DMS153 (cell line): ENCODE measurements around the gene REEP1.

ENCODE experiments used
- DNase-seq: peaks from one replicate; lab custom pipeline; 2025; lab: John Stamatoyannopoulos, UW

REEP1 gene

DNA sequence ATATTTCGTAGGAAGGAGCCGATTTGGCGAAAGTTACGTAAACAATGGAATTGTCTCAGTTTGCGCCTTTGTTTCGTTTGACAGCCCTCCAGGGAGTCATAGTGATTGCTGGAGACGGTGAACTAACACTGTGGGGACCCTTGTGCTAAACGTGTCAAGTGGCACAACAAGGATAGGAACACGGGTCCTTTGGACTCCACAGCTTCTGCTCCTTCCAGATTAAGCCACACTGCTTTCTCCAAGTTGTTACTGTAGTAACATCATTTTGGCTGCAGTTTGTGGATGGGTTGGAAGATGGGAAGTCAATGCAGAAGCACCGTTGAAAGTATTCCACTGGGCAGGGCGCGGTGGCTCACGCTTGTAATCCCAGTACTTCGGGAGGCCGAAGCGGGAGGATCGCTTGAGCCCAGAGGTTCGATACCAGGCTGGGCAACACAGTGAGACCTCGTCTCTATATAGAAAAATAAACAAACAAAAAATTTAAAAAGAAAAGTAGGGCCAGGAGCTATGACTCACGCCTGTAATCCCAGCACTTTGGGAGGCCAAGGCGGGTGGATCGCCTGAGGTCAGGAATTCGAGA, 141.5 kb downstream of the REEP1 start:
- DNase-seq, result no peak

- DNase-seq, result peak; percentile 97
Measured at GRCh38 chr2:86195055-86195807, 142.2 kb downstream of the REEP1 start, which contains the start of gene IMMT. TSS of gene IMMT (minus strand) at chr2:86195462. CDS start at chr2:86195382, 80 bp downstream.

DNA sequence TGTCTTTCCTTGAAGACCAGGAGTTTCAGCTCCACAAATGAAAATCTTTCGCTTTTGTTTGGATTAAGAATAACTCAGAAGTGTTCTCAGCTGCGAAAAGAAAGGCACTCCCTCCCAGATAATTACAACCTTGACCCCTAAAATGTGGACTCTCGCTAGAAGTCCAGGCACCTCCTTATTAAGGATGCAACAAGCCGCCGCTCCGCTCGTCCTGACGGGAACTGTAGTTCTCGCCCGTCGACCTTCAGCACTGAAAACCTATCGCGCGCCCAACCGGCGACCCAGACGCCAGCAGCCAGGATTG, 142.7 kb downstream of the REEP1 start:
- no peak for DNase-seq

GRCh38 chr2:86193901-86194567, 143.4 kb downstream of the REEP1 start:
- no peak for DNase-seq

- no peak for DNase-seq
Measured at GRCh38 chr2:86189782-86190416, 147.5 kb downstream of the REEP1 start.

DNA sequence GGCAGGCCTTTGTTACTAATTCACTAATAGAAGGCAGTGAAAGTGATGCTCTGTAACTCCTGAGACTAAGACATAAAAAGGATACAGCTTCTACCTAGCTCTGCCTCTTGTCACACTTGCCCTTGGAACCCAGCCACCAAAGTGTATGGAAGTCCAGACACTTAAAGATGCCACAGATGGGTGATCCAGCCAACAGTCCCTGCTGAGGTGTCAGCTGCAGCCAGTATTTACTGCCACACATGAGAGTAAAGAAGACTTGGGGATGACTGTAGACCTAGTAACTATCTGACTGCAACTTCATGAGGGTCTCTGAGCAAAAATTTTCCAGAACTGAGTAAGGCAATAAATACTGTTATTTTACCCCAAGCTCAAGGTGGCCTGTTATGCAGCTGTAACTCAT, 151.0 kb downstream of the REEP1 start:
- no peak for DNase-seq

DNA sequence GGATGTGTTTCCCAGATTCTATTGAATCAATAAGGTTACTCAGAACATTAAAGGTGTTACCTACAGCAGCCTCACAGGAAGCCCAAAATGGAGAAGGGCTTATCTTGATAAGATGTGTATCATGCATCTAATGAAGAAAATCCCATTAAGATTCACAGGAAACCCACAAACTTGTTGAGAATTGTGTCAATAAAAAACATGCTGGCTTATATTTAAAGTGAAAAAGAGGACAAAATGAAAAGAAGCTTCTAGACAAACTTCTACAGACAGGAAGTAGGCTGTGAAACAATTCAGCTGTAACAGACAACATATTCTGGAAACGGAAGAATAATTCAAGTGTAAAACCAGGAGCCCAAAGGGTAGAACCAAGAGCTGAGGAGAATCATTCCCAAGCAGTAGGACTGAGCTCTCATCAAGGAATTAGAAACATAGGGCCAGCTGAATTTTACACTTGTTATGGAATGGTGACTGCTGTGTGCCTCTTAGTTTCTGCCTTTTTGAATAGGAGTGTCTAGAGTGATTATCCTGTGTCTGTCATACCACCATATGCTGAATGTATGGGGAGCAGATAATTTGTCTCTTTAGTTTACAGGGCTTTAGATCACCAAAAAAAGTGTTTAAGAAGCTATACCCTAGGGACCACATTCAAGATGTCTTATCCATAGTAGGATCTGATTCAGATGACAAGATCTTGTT, 151.8 kb downstream of the REEP1 start:
- DNase-seq, result no peak

DNA sequence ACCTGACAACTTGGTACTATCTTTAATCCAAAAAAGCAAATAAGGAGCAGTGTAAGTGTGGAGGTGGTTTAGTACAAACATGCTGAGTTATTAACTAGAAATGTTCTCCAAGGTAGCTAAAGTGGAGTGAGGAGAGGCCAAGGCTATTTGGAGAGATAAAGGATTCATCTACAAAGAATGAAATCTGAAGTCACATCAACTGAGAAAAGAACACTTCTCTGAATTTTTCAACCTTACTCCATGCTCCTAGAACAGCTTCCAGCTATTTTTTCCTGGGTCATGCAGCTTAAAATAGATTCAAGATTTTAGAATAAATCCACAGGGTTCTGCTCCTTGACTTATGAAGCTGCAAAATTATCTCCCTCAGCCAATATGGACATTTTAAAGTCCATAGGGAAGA, 160.8 kb downstream of the REEP1 start:
- DNase-seq, result no peak

DNA sequence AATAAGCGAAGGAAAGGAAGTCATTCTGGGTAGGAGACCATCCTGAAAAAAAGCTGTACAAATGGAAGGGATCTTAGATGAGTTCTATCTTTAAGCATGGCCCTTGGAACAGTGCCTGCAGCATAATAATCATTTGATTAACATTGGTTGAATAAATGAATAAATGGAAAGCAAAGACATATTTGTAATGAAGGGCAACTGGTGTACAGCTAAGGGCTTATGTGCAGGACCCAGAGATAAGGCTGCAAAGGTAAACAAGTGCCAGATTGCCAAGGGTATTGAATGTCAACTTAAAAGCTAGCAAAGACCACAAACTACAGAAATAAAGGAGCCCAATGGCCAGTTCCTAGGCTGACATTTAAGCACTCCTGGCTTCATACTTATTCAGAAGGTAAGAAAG, 161.6 kb downstream of the REEP1 start:
- DNase-seq, result no peak

DNA sequence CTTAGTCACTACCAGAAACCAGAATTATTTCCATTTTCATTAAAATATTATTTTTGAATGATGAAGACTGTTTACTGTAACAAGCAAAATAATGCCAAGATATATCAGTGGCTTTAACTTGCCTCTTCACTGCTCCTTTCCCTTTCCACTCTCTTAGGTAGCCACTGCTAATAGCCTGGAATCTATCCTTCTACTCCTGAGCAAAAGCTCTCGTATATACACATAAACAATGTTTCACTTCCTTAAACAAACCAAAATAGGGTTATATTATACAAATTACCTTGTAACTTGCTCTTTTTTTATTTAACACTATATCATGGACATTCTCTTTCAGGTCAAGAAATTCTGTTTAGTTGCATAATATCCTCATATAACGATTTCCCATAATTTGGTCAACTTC, 163.0 kb downstream of the REEP1 start:
- DNase-seq, result no peak

- no peak for DNase-seq
Measured at GRCh38 chr2:86172610-86173009, 164.8 kb downstream of the REEP1 start.

DNA sequence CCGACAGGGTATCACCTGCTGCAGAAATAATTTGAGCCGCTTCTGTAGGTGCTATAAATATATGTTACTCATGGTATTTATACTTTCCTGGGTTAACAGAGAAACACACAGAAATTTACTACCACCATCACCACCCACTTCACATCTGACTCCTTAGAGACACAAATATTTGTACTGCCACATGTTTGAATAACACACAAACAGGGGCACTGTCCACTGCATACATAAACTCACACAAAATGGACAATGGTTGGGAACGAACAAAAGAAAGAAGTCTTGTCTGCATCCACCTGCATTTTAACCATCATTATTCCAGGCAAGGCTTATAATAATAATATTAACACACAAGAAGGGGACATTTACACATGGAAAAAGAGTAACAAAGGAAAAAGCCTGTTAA, 166.1 kb downstream of the REEP1 start:
- DNase-seq, result no peak

- no peak for DNase-seq
Measured at GRCh38 chr2:86170449-86170848, 167.0 kb downstream of the REEP1 start.
